Measurements from ENCODE around the gene KRTAP10-11.

DNA sequence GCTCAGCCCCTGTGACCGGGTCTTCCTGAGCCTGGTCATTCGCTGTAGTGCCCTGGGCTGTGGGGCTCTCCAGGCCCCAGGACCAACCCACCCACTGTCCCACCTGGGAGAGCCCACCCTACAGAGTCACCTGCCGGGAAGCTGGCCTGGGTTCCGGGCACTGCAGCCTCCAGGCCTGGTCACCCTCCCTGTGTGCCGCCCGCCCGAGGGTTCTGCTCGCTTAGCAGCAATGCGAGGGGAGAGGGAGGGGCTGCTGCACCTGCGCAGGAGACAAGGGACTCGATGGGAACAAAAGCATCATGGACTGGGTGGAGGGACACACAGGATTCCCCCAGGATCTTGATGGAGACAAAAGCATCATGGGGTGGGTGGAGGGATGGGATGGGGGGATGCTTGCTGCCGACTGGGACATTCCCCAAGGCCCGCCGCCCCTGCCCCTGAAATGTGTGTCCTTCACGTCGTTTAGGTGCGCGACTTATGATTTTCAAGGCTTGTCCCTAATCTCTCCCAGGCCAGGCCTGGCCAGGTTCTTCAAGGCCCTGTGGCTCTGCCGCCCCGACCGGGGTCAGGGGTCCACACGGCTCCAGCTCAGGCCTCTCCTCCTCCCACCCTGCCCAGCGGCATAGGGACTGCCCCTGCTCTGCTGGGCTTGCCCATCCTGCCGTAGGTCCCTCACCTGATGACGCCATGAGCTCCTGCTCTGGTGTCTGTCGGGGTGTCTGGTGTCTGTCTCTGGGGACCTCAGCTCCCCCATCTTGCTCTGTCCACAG is 32.6 kb upstream of the KRTAP10-11 start:
- no peak for TF ChIP-seq POLR2AphosphoS5 (IDR thresholded peaks at IDR 0.05; ENCODE audit: low read depth)
- no peak for TF ChIP-seq EZH2 (IDR thresholded peaks at IDR 0.05; ENCODE audit: low read depth, unreplicated experiment)
- TF ChIP-seq, protein P1, sequence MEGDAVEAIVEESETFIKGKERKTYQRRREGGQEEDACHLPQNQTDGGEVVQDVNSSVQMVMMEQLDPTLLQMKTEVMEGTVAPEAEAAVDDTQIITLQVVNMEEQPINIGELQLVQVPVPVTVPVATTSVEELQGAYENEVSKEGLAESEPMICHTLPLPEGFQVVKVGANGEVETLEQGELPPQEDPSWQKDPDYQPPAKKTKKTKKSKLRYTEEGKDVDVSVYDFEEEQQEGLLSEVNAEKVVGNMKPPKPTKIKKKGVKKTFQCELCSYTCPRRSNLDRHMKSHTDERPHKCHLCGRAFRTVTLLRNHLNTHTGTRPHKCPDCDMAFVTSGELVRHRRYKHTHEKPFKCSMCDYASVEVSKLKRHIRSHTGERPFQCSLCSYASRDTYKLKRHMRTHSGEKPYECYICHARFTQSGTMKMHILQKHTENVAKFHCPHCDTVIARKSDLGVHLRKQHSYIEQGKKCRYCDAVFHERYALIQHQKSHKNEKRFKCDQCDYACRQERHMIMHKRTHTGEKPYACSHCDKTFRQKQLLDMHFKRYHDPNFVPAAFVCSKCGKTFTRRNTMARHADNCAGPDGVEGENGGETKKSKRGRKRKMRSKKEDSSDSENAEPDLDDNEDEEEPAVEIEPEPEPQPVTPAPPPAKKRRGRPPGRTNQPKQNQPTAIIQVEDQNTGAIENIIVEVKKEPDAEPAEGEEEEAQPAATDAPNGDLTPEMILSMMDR (conservative IDR thresholded peaks at IDR 0.05; ENCODE audit: low read depth in 2 of 2) = no peak
- TF ChIP-seq CREB1 (CRISPR knock-in tag; IDR thresholded peaks at IDR 0.05; ENCODE audit: low read depth) = no peak
- TF ChIP-seq REST (IDR thresholded peaks at IDR 0.05; ENCODE audit: unreplicated experiment) = no peak

Measured in GM23338 (cell line).